ENCODE data around the gene CTNNAL1. TPM values are rescaled to one million over a fixed set of nuclear protein-coding genes. Genes with fewer than 3 reads are reported as not detected.

Gene CTNNAL1
- total RNA-seq, 1 donor from 2014 or later, result 13.7 TPM

DNA sequence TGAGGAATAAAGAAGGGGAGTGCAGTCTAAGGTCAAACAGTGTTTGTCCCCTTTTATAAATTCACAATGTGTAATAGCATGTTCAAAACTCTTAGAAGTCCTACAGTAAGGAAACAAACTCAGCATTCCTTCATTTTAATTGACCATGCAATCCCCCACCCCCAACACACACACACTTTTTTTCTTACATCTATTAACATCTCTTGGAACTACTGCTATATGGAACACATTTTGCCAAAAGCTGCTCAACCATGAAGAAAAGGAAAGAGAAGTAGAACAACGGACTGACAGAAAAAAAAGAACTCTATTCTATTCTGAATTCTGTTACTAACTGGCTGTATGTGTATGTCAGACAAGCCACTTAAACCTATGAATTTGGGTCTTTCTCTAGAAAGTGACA, 2.8 kb upstream of the CTNNAL1 start:
- peaks cover 7% of the 10 kb centered on the region for H3K9me3 Mint-ChIP-seq (ENCODE audit: unreplicated experiment)
- H3K36me3 Mint-ChIP-seq (ENCODE audit: unreplicated experiment), result no peaks in the 10 kb centered on the region
- no peak for DNase-seq
- H3K4me3 Mint-ChIP-seq (ENCODE audit: unreplicated experiment), result no peak overlapping the region
- TF ChIP-seq, protein P1, sequence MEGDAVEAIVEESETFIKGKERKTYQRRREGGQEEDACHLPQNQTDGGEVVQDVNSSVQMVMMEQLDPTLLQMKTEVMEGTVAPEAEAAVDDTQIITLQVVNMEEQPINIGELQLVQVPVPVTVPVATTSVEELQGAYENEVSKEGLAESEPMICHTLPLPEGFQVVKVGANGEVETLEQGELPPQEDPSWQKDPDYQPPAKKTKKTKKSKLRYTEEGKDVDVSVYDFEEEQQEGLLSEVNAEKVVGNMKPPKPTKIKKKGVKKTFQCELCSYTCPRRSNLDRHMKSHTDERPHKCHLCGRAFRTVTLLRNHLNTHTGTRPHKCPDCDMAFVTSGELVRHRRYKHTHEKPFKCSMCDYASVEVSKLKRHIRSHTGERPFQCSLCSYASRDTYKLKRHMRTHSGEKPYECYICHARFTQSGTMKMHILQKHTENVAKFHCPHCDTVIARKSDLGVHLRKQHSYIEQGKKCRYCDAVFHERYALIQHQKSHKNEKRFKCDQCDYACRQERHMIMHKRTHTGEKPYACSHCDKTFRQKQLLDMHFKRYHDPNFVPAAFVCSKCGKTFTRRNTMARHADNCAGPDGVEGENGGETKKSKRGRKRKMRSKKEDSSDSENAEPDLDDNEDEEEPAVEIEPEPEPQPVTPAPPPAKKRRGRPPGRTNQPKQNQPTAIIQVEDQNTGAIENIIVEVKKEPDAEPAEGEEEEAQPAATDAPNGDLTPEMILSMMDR (IDR thresholded peaks at IDR 0.05; ENCODE audit: partially characterized antibody, unreplicated experiment), result no peak
- H3K4me1 Mint-ChIP-seq (ENCODE audit: low read depth, unreplicated experiment), result peaks cover 14% of the 10 kb centered on the region
- peaks cover 10% of the 10 kb centered on the region for H3K27me3 Mint-ChIP-seq (ENCODE audit: unreplicated experiment)
- no peak overlapping the region for H3K27ac Mint-ChIP-seq (ENCODE audit: unreplicated experiment)

DNA sequence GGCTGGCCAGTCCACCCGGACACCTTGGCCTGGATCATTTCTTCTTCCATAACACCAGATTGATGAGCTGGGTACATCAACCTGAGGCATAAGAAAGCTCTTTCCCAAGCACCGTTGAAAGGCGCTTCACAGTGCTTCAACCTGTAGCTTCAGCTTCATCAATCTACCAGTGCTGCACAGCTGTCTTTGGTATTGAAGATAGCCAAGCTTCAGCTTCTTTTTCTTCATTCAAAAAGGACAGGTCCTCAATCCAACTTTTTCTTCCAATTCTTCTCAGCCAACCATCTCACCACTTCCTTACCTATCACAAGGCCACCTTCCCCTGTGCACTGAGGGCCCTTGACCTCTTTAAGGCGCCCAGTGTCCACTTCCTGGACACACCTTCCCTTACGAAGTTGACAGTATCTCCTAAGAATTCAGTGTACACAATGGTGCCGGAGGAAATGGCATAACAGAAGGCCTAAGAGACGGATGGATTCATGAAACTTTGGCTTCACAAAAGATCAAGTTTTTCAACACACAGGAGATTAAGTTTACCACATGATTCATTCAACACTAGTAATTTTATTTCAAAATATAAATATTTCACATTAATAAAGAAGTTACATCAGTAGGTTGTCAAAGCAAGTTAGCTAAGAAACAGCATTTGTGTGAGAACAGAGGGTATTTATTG, 1.4 kb upstream of the CTNNAL1 start:
- peaks cover 19% of the 10 kb centered on the region for H3K4me1 Mint-ChIP-seq (ENCODE audit: low read depth, unreplicated experiment)
- peaks cover 7% of the 10 kb centered on the region for H3K9me3 Mint-ChIP-seq (ENCODE audit: unreplicated experiment)
- no peaks in the 10 kb centered on the region for H3K36me3 Mint-ChIP-seq (ENCODE audit: unreplicated experiment)
- no peak overlapping the region for H3K4me3 Mint-ChIP-seq (ENCODE audit: unreplicated experiment)
- TF ChIP-seq, protein P1 (IDR thresholded peaks at IDR 0.05; ENCODE audit: partially characterized antibody, unreplicated experiment), result no peak
- DNase-seq, result no peak
- no peak overlapping the region for H3K27ac Mint-ChIP-seq (ENCODE audit: unreplicated experiment)
- peaks cover 10% of the 10 kb centered on the region for H3K27me3 Mint-ChIP-seq (ENCODE audit: unreplicated experiment)

DNA sequence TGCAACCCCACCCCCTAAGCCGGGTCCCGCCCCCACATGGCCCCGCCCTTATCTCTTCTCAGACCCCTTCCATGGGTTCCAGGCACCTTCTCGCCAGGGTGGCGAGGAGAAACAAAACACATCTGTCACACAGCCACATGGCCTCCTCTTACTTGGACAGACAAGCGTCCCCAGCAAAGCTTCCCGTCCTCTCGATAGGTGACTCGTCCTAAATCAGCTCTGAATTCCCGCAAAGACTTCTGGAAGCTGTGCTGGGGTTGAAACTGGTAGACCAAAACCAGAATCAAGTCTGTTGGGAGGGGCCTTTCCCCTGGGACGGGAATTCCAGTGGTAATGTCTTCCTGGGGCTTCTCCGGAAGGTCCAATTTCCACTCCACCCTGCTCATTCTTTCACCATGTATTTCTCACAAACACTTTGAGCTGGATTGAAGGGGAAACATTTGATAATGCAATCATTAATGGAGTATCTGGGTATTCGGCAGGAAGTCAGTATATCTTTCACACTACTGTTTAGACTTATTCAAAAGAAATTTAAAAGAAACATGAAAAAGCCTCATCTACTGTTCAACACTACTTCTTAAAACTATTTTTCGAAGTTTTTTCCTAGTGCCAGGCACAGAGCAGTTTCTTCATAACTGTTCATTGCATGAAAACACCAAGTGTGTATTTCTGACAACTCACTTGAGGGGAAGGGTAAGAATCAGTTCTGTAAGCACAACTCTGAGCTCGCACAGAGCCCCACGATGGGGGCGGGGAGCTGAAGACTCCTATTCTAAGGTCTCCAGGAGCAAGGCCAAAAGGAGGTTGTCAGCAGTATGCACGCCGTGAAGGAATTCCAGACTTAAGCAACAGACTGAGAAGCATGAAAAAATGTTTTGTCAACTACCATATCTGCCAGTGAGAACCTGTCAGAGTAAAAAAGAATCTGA, 644 bp upstream of the CTNNAL1 start:
- Mint-ChIP-seq H3K4me3 (ENCODE audit: unreplicated experiment) (peak overlapping the region; percentile 88), H3K36me3 (ENCODE audit: unreplicated experiment) (no peaks in the 10 kb centered on the region), H3K27ac (ENCODE audit: unreplicated experiment) (peak overlapping the region; percentile 93), H3K4me1 (ENCODE audit: low read depth, unreplicated experiment) (peaks cover 19% of the 10 kb centered on the region), H3K9me3 (ENCODE audit: unreplicated experiment) (peaks cover 7% of the 10 kb centered on the region), H3K27me3 (ENCODE audit: unreplicated experiment) (peaks cover 10% of the 10 kb centered on the region)
- DNase-seq, result no peak
- TF ChIP-seq, protein P1 (IDR thresholded peaks at IDR 0.05; ENCODE audit: partially characterized antibody, unreplicated experiment), result no peak

DNA sequence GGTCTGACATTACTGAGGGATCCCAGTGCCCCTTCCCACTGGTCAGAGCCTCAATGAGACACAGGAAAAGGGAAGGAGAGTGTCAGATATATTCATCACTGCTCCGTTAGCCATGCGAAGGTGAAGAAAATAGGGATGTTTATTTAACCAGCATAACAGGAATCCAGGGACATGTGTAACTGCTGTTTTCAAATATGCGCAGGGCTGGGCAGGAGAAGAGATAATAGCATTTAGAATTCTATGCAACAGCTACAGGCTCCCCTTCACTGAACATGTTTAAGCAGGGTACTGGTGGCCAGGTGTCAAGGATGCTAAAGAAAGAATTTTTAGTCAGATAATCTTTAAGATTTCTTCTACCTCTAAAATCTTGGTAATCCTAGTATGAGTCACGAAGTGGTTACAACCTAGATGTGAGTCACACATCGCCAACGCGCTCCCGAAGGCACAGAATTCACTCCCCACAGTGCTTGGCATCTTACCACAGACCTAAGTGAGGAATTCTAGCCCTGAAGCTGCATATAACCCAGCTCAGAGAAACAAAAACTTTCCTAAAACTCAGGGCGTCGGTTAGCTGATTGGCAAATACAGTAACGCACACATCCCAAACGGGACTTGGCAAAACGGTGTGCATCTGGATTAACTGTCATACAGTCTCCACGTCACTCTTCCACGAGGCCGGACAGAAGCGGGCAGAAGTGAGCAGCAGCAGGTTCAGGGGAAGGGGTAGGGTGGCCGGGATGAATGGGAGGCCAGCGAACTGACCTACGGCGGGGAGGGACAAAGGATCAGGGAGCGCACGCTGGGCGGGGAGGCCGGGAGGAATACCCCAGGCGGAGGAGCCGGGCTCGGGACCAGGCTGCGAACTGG, 1.1 kb downstream of the CTNNAL1 start:
- peak; percentile 54 for DNase-seq
- Mint-ChIP-seq H3K4me1 (ENCODE audit: low read depth, unreplicated experiment) (peaks cover 19% of the 10 kb centered on the region), H3K4me3 (ENCODE audit: unreplicated experiment) (peak overlapping the region; percentile 100), H3K9me3 (ENCODE audit: unreplicated experiment) (peaks cover 7% of the 10 kb centered on the region), H3K36me3 (ENCODE audit: unreplicated experiment) (no peaks in the 10 kb centered on the region), H3K27ac (ENCODE audit: unreplicated experiment) (peak overlapping the region; percentile 98), H3K27me3 (ENCODE audit: unreplicated experiment) (peaks cover 10% of the 10 kb centered on the region)
- TF ChIP-seq, protein P1 (IDR thresholded peaks at IDR 0.05; ENCODE audit: partially characterized antibody, unreplicated experiment), result no peak
